GM18909 (cell line): Measurements from ENCODE around the gene PPP1R13B.

Experiments used
- ATAC-seq: cut with Tn5 transposase; IDR thresholded peaks from one replicate; pipeline ENCODE4 v1.9.1; 2021; ENCODE audit warnings: mild to moderate bottlenecking; ENCODE audit not compliant: unreplicated experiment, poor library complexity

The PPP1R13B gene

DNA sequence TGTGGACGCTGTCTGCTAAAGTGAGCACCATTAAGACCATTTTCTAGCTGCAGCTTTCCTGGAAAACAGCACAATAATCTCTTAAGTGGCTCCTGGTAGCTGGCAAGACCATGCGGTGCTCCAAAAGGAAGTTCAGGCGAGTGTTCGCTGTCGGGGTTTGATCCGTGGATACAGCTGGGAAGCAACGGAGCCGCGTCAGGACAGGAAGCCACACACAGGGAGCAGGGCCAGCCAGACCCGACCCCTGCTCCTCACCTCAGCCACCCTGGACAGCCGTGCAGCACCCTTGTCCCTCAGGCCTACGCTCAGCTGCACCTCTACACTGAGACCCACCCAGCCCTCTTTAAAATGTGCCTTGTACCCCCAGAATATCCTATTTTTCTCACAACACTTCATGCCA lies 112.4 kb downstream of the PPP1R13B start:
- ATAC-seq, result no peak

DNA sequence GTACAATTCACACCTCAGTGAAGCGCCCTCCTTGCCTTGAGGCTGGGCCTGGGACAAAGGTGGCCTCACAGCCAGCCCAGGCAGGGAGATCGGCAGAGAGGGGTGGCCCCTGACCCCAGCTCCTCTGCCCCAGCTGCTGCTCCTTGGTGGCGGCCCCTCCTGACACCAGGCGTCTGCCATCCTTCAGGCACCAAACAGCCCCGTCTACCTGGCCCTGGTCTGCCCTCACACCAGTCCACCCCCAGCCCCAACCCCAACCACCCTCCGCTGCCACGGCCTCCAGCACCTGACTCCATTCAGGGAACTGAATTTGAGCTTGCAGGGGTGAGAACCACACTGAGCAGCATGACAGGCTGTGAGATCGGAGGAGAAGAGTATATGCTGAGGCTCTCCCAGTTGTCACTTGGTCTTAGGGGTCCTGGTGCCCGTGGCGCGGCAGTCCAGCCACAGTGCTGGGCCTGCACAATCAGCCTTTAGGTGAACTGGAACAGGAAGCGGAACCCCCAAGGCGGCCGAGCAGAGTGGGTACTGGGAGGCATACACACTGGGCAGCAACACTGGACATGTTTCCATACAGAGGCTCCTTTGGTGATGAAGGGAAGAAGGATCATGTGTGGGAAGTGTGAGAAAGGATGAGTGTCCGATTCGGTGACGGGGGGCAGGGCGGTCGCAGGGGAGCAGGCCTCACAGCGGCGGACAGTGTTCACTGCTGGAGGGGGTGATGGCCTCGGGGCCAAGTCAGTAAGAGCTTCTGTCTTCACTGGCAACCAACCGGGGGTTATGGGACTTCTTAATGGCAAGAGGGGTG lies 113.1 kb downstream of the PPP1R13B start:
- ATAC-seq, result no peak

GRCh38 chr14:103733651-103734050 lies 113.7 kb downstream of the PPP1R13B start:
- ATAC-seq, result no peak

DNA sequence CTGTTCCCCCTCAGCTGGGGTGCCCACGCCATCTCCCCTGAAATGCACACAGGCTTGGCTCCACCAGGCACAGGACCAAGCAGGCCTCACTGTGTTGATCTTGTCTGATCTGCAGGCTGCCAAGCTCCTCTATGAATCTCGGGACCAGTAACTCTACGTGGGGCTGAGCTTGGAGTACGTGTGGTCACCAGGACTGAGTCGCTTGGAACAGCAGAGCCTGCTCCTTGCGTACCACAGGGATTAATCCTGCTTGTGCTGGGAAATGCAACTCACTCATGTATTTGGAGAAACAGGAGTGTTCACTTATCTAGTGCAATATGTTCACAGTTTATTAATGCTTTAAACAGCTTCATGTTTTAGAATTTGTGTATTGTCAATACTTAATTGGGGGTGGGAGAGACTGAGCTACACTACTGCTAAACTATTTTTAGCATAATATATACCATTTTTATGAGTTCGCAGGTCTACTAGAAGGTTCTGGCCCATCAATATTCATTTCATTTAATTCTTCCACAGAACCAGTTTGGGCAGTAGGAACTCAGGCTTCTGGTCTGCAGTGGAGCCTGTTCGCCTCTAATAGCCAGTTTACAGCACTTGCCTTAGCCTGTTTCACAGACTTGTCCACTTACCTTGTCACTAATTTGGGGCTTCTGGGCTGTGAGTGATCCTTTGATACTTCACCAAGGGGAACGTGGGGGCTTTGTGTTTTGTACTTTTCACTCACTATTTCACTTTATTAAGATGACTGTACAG lies 114.3 kb downstream of the PPP1R13B start:
- no peak for ATAC-seq

- no peak for ATAC-seq
Observed at GRCh38 chr14:103731916-103732867, 115.2 kb downstream of the PPP1R13B start.

- ATAC-seq, result no peak
Observed at GRCh38 chr14:103731481-103731880, 115.9 kb downstream of the PPP1R13B start.

DNA sequence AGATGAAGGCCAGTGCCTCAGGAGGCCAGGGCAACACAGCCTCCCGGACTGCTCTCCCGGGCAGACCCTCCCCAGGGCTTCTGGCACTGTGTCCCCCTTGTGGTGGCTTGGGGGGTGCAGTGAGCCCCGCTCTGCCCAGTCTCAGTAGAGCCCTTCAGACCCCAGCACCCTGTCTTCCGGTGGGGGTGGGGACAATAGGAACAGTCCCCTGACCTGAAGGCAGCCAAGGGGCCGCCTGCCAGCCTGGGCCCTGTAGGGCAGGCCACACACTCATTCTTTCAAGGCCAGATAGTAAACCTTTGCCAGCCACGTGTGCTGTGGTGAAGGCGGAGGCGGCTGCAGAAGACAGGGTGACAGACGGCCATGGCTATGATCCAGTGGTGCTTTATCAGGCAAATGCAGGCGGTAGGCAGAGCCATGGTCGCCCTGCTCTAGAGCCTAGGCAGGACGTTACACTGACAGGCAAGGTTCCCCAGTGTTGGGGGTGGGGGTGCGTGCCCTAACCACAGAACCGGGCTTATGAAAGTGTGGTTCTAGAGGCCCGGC lies 116.8 kb downstream of the PPP1R13B start:
- no peak for ATAC-seq

GRCh38 chr14:103729496-103730448 lies 117.6 kb downstream of the PPP1R13B start:
- ATAC-seq, result no peak

GRCh38 chr14:103728721-103729120 lies 118.7 kb downstream of the PPP1R13B start:
- ATAC-seq, result no peak

DNA sequence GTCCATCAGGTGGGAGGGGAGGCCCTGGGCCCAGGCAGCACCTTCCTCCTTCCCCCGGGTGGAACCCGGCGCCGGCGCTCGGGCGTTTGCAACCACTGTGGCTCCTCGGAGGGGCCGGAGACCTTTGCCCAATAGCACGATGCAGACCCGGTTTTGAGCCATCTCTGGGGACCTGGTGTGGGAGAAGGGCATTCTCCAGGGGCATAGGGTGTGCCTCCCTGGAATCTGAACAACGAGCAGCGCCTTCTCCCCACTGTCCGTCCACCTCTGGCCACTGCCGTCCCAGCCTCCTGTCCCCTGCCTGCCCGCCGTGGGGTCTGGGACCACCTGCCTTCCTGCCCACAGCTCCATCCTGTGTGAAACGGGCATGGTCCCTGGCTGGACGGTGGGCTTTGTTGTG lies 119.2 kb downstream of the PPP1R13B start:
- no peak for ATAC-seq

- no peak for ATAC-seq
Observed at GRCh38 chr14:103727313-103727980, 119.9 kb downstream of the PPP1R13B start.

GRCh38 chr14:103726474-103726873 lies 120.9 kb downstream of the PPP1R13B start:
- no peak for ATAC-seq

GRCh38 chr14:103725739-103726395 lies 121.5 kb downstream of the PPP1R13B start:
- no peak for ATAC-seq

DNA sequence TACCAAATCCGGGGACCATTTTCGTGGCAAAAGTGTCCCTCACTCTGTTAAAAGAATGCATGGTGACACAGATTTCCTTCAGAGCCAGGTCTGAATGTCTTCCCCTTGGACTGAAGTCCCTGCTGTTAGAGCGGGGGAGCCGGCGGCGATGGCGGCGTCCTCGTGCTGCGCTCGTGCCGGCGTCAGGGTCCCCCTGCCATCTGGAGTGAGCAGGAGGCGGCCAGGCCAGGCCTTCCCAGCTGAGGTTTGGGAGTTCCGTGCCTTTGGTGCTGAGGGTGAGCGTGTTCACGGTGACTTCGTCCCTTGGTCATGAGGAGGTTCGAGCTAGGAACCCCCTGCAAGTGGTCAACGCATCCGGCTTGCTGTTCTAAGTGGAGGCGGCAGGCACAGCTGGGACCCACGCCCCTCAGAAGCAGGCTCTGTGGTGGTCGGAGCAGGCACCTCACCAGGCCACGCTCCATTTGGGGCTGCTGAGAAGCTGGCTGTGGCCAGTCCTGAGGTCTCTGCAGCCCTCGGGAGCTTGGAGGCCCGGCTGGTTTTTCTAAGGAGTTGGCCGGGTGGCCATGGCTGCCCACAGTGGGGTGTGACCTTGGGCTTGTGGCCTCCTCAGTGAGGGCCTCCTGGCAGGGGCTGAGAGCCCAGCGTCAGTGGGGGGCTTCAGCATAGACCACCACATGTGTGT lies 122.2 kb downstream of the PPP1R13B start:
- no peak for ATAC-seq

- ATAC-seq, result no peak
Observed at GRCh38 chr14:103724116-103724515, 123.3 kb downstream of the PPP1R13B start.

GRCh38 chr14:103723748-103724081 lies 123.7 kb downstream of the PPP1R13B start:
- no peak for ATAC-seq

GRCh38 chr14:103721334-103722120 lies 125.8 kb downstream of the PPP1R13B start:
- no peak for ATAC-seq
